ENCODE data around the gene CDK19. TPM values are rescaled to one million over a fixed set of nuclear protein-coding genes. Genes with fewer than 3 reads are reported as not detected.
"Not testable (repeated sequence)": the region's sequence is repeated elsewhere in the genome, so short reads cannot be mapped to it uniquely, and the experiment has no call there.

Gene CDK19
- total RNA-seq, 2 donors from 2014 or later: 17.1 to 17.7 TPM

DNA sequence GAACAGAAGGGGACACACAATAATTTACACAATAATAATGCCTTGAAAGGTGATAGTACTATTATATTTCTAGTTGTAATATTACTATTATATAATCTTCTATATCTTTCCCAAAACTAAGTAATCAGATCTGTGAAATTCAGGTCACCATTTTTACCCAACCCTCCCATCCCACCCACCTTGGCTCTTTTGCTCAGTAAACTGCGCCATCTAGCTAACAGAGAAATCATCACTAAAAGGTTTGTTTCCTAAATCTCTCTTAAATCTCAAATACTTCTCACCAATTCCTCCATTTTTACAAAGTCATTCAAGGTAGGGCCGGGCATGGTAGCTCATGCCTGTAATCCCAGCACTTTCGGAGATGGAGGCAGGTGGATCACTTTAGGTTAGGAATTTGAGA is 83.4 kb downstream of the CDK19 start:
- no peaks in the 10 kb centered on the region for H3K27me3 Mint-ChIP-seq
- no peak overlapping the region for H3K4me3 Mint-ChIP-seq
- no peak overlapping the region for H3K27ac Mint-ChIP-seq
- no peaks in the 10 kb centered on the region for H3K9me3 ChIP-seq (ENCODE audit: control insufficient read depth, low read length, poor library complexity, severe bottlenecking)
- DNase-seq: no peak
- H3K4me1 Mint-ChIP-seq: peaks cover 4% of the 10 kb centered on the region
- peaks cover 5% of the 10 kb centered on the region for H3K36me3 Mint-ChIP-seq (ENCODE audit: low read depth)
- ATAC-seq: no peak

DNA sequence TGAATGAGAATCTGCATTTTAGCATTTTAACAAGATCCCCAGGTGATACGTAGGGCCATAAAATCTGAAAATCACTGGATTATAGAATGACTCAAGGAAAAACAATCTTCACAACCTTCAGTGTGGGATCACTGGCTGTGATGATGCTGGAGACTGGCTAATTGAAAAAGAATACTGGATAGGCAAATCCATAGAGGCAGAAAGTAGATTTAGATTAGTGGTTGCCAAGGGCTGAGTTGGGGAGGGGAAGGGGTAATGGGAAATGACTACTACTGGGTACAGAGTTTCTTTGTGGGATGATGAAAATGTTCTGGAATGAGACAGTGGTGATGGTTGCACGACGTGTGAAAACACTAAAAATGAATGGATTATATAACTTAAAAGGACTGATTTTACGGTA is 84.1 kb downstream of the CDK19 start:
- peaks cover 4% of the 10 kb centered on the region for H3K4me1 Mint-ChIP-seq

DNA sequence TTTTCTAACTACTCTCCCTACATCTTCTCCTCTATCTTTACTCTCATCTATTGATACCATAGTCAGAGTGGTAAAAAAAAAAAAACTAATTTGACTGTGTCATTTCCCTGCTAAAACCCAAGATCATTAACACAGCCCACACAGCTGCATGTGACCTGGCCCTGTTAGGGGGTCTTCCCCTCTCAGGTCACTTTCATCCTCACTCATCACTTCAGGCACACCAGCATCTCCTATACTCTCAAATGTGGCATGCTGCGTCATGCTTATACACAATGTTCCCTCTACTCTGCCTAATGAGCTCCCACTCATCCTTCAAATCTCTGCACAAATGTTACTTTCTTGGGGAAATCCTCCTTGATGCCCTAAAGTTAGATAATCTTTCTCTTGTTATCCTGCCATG is 86.8 kb downstream of the CDK19 start:
- DNase-seq: no peak
- Mint-ChIP-seq H3K4me1 (peaks cover 4% of the 10 kb centered on the region), H3K36me3 (ENCODE audit: low read depth) (peaks cover 3% of the 10 kb centered on the region), H3K4me3 (no peak overlapping the region), H3K27me3 (no peaks in the 10 kb centered on the region), H3K27ac (peak overlapping the region; percentile 68)
- ATAC-seq: no peak
- no peaks in the 10 kb centered on the region for H3K9me3 ChIP-seq (ENCODE audit: control insufficient read depth, low read length, poor library complexity, severe bottlenecking)

More for the DNA sequence above, 84.1 kb downstream of the CDK19 start:
- H3K27me3 Mint-ChIP-seq: no peaks in the 10 kb centered on the region
- H3K9me3 ChIP-seq (ENCODE audit: control insufficient read depth, low read length, poor library complexity, severe bottlenecking): no peaks in the 10 kb centered on the region
- DNase-seq (no peak), ATAC-seq (no peak)
- peaks cover 5% of the 10 kb centered on the region for H3K36me3 Mint-ChIP-seq (ENCODE audit: low read depth)
- no peak overlapping the region for H3K27ac Mint-ChIP-seq
- no peak overlapping the region for H3K4me3 Mint-ChIP-seq

DNA sequence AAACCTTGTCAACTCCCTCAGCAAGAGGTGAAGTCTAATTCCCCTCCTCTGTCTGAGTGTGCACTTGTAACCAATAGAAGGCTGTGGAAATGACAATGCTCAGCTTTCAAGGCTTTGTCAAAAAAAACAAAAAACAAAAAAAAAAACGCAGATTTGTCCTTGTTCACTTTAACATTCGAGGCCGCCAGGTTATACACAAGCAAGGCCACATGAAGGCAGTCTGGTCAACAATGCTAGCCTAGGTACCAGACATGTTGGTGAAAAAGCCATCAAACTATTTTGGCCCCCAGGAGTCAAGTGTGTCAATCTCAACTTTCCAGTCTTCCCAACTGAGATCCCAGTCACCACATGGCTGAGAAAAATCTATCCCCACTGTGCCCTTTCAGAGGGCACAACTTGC is 92.3 kb downstream of the CDK19 start:
- DNase-seq (no peak), ATAC-seq (no peak)
- no peaks in the 10 kb centered on the region for H3K36me3 Mint-ChIP-seq (ENCODE audit: low read depth)
- no peak overlapping the region for H3K27ac Mint-ChIP-seq
- H3K27me3 Mint-ChIP-seq: no peaks in the 10 kb centered on the region
- H3K4me3 Mint-ChIP-seq: no peak overlapping the region
- no peaks in the 10 kb centered on the region for H3K9me3 ChIP-seq (ENCODE audit: control insufficient read depth, low read length, poor library complexity, severe bottlenecking)
- H3K4me1 Mint-ChIP-seq: peaks cover 8% of the 10 kb centered on the region

DNA sequence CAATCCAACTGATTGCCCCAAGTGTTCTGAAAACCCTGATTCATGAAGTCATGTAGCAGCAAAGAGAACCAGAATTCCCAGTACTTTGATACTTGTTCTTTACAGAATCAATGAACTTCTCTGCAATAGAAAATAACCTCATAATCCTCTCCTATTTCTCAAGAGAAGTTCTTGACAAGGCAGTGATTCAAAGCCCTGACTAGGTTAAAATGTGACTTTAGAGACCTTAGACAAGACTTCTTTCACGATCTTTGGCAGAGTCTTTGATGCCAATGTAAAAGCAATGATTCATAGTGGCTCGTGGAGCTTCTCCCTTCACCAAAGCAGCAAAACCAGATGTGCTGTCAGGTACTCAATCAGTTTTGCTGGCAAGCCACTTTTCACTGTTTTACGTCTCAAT is 95.2 kb downstream of the CDK19 start:
- H3K36me3 Mint-ChIP-seq (ENCODE audit: low read depth): no peaks in the 10 kb centered on the region
- no peaks in the 10 kb centered on the region for H3K9me3 ChIP-seq (ENCODE audit: control insufficient read depth, low read length, poor library complexity, severe bottlenecking)
- H3K4me1 Mint-ChIP-seq: peaks cover 6% of the 10 kb centered on the region
- ATAC-seq: no peak
- H3K27me3 Mint-ChIP-seq: no peaks in the 10 kb centered on the region
- DNase-seq: no peak
- no peak overlapping the region for H3K4me3 Mint-ChIP-seq
- H3K27ac Mint-ChIP-seq: no peak overlapping the region

DNA sequence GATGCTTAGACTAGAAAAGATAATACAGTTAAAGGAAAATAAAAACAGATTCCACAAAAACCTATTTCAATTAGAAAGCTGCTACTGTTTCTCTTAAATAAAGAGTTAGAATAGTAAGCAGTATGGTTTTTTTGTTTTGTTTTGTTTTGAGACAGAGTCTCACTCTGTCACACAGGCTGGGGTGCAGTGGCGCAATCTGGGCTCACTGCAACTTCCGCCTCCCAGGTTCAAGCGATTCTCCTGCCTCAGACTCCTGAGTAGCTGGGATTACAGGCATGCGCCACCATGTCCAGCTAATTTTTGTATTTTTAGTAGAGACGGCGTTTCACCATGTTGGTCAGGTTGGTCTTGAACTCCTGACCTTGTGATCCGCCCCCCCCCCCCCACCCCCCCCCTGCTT is 95.7 kb downstream of the CDK19 start:
- not testable (repeated sequence) for H3K27me3 Mint-ChIP-seq; H3K36me3 Mint-ChIP-seq (ENCODE audit: low read depth); H3K4me1 Mint-ChIP-seq; H3K27ac Mint-ChIP-seq; H3K4me3 Mint-ChIP-seq; ATAC-seq; H3K9me3 ChIP-seq (ENCODE audit: control insufficient read depth, low read length, poor library complexity, severe bottlenecking); DNase-seq

DNA sequence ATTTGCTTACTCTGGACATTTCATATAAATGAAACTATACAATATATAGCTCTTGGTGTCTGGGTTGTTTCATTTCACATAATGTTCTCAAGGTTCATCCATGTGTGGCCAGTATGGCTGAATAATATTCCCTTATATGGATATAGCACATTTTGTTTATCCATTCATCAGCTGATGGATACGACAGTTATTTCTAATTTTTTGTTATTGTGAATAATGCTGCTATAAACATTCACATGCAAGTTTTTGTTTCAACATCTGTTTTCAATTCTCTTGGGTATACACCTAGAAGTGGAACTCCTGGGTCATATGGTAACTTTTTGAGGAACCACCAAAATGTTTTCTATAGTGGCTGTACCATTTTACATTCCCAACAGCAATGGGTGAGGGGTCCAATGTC is 101.1 kb downstream of the CDK19 start:
- ATAC-seq: no peak
- Mint-ChIP-seq H3K36me3 (ENCODE audit: low read depth) (no peaks in the 10 kb centered on the region), H3K27me3 (no peaks in the 10 kb centered on the region), H3K27ac (no peak overlapping the region), H3K4me3 (no peak overlapping the region), H3K4me1 (peaks cover 14% of the 10 kb centered on the region)
- DNase-seq: no peak
- no peaks in the 10 kb centered on the region for H3K9me3 ChIP-seq (ENCODE audit: control insufficient read depth, low read length, poor library complexity, severe bottlenecking)

DNA sequence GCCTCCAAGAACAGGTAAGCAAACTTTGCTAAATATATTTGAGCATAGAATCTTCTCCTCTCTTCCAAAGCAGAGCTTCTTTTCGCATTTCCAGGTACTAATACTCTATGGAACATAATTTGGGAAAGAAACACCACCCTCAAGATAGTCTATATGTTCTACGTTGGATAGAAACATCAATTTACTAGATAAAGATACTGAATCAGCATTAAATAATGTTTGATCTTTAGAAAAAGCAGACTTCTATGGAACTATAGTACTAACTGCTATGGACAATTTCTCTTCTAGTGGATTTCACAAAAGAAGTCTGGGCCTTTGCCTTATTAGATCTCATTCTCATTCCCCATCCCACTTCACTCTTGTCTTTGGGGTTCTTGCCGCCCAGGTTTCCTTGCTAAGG is 103.0 kb downstream of the CDK19 start:
- Mint-ChIP-seq H3K27me3 (no peaks in the 10 kb centered on the region), H3K27ac (no peak overlapping the region), H3K4me3 (no peak overlapping the region), H3K36me3 (ENCODE audit: low read depth) (no peaks in the 10 kb centered on the region), H3K4me1 (peaks cover 13% of the 10 kb centered on the region)
- ATAC-seq (no peak), DNase-seq (no peak)
- H3K9me3 ChIP-seq (ENCODE audit: control insufficient read depth, low read length, poor library complexity, severe bottlenecking): no peaks in the 10 kb centered on the region

DNA sequence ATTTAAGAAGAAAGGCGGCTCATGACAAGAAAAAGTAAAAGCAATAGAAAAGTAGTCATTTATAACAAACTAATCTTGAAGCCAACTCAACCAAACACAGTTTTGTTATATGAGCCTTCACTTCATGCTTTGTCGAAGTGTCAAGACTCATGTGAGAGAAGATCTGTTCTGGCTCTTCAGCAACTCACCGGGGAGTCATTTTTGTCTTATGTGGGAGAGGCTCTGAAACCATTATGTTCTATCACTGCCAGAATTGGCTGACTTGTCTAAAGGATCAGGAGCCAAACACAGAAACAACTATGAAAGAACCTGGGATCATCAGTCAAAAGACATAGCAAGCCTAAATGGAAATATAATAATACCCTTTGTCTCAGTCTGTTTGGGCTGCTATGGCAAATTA is 105.2 kb downstream of the CDK19 start:
- H3K4me3 Mint-ChIP-seq: no peak overlapping the region
- H3K27me3 Mint-ChIP-seq: no peaks in the 10 kb centered on the region
- no peaks in the 10 kb centered on the region for H3K36me3 Mint-ChIP-seq (ENCODE audit: low read depth)
- H3K27ac Mint-ChIP-seq: no peak overlapping the region
- no peaks in the 10 kb centered on the region for H3K9me3 ChIP-seq (ENCODE audit: control insufficient read depth, low read length, poor library complexity, severe bottlenecking)
- peaks cover 18% of the 10 kb centered on the region for H3K4me1 Mint-ChIP-seq
- ATAC-seq (no peak), DNase-seq (no peak)

DNA sequence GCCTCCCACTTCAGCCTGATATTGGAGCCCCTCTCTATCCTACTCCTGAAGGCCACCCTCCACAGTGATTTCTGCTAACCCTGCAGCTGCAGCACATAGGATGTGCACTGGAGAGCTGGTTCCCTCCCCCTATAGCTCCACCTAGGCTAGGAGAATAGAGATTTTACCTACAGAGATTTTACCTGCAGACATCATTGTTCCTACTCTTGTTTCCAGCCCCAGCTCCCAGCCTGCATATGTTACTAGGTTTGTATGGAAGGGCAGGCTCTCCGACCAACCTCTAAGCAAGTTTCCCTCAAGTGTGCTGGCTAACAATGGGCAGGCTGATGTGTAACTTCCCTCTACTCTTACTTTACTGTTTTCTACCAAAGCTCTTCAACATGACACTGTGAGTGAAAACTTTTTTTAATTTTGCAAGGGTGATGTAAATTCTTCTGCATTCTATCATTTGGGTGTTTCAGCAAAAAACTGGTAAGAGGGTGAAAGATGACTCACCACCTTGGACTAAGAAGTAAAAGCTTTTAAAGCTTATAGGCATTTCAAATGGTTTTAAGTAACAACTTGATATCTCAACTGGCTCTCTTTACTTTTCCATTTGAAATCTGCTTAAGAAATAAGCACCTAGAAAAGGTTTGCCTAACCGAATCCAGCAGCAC is 106.8 kb downstream of the CDK19 start:
- DNase-seq: no peak
- H3K36me3 Mint-ChIP-seq (ENCODE audit: low read depth): no peaks in the 10 kb centered on the region
- H3K4me1 Mint-ChIP-seq: peaks cover 21% of the 10 kb centered on the region
- H3K27me3 Mint-ChIP-seq: no peaks in the 10 kb centered on the region
- H3K9me3 ChIP-seq (ENCODE audit: control insufficient read depth, low read length, poor library complexity, severe bottlenecking): no peaks in the 10 kb centered on the region
- no peak overlapping the region for H3K4me3 Mint-ChIP-seq
- no peak overlapping the region for H3K27ac Mint-ChIP-seq
- ATAC-seq: no peak

DNA sequence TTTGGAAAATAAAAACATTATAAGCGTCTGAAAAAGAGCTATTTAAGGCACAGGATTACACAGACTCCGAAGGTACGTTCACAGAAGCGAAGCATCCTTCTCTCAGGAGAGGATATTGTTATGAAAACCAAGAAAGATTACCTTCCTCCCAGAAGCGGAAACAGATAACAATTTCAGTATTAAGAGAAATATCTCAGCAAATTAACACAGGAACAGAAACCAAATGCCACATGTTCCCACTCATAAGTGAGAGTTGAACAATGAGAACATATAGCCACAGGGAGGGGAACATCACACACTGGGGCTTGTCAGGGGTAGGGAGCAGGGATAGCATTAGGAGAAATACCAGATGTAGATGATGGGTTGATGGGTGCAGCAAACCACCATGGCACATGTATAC is 109.7 kb downstream of the CDK19 start:
- H3K9me3 ChIP-seq (ENCODE audit: control insufficient read depth, low read length, poor library complexity, severe bottlenecking): no peaks in the 10 kb centered on the region
- Mint-ChIP-seq H3K27ac (no peak overlapping the region), H3K4me1 (peaks cover 21% of the 10 kb centered on the region), H3K27me3 (no peaks in the 10 kb centered on the region), H3K4me3 (no peak overlapping the region), H3K36me3 (ENCODE audit: low read depth) (no peaks in the 10 kb centered on the region)
- no peak for ATAC-seq
- no peak for DNase-seq

DNA sequence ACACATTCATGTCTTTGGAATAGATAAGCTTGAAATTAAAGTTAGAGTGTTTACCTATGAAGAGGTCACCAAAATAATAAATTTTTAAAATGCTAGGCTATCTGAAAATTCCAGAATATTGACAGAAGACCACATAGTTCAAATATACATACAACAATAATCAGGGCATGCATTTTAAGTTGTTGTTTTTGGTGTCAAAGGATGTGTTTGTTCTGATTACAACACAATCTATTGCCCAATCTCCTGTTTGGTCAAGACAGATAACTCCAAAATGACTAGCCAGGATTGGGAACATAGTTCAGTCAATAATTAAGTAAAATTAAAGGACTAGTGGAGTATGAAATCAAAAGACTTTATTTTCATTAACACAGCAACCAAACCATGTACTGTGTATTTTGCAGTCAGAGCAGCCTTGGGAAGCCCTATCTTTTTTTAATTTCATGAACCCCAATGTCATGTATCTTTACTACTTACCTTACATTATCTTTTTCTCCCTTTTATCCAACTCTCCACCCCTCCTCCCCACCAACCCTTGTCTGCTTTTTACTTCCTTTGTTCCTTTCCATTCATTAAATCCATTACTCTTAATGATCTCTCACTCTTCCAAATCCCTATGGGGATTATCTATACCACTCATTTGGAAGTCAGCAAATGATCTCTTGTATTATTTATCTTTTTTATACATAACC is 111.2 kb downstream of the CDK19 start:
- H3K9me3 ChIP-seq (ENCODE audit: control insufficient read depth, low read length, poor library complexity, severe bottlenecking): no peaks in the 10 kb centered on the region
- H3K4me3 Mint-ChIP-seq: no peak overlapping the region
- peaks cover 15% of the 10 kb centered on the region for H3K4me1 Mint-ChIP-seq
- no peaks in the 10 kb centered on the region for H3K27me3 Mint-ChIP-seq
- H3K27ac Mint-ChIP-seq: no peak overlapping the region
- ATAC-seq (no peak), DNase-seq (no peak)
- H3K36me3 Mint-ChIP-seq (ENCODE audit: low read depth): no peaks in the 10 kb centered on the region

DNA sequence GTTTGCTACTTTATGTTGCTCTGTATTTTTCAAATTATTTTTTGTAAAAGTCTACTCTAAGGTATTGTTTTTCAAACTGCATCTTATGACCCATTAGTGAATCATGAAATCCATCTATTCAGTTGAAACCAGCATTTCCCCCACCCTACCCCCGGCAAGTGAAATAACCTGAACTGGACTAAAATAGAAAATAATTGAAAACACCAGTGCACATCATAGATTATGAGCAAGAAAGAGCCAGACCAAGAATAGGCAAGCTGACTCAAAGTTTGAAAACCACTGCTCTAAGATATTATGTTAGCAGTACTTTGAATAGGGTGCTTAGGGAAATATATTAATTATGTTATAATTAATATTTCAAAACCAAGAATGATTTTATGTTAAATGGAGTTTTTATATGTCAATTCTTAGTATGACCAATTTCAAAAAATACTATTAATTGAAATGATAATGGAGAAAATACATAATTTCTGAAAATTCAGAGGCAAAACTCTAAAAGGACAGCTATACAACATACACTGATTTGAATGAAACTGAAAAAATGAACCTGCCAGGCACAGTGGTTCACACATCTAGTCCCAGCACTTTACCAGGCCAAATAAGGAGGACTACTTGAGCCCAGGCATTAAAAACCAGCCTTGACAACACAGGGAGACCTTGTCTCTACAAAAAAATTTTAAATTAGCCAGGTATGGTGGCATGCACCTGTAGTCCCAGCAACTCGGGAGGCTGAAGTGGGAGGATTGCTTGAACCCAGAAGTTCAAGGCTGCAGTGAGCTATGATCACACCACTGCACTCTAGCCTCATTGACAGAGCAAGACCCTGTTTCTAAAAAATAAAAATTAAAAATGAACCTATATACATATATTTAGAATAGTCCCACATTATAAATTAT is 112.0 kb downstream of the CDK19 start:
- peaks cover 13% of the 10 kb centered on the region for H3K4me1 Mint-ChIP-seq
- DNase-seq: no peak
- no peak overlapping the region for H3K27ac Mint-ChIP-seq
- H3K27me3 Mint-ChIP-seq: no peaks in the 10 kb centered on the region
- H3K9me3 ChIP-seq (ENCODE audit: control insufficient read depth, low read length, poor library complexity, severe bottlenecking): no peaks in the 10 kb centered on the region
- no peaks in the 10 kb centered on the region for H3K36me3 Mint-ChIP-seq (ENCODE audit: low read depth)
- no peak overlapping the region for H3K4me3 Mint-ChIP-seq
- no peak for ATAC-seq

Measured in T-helper 17 cell (primary cell).